Measurements from ENCODE around the gene FGGY.

FGGY gene

DNA sequence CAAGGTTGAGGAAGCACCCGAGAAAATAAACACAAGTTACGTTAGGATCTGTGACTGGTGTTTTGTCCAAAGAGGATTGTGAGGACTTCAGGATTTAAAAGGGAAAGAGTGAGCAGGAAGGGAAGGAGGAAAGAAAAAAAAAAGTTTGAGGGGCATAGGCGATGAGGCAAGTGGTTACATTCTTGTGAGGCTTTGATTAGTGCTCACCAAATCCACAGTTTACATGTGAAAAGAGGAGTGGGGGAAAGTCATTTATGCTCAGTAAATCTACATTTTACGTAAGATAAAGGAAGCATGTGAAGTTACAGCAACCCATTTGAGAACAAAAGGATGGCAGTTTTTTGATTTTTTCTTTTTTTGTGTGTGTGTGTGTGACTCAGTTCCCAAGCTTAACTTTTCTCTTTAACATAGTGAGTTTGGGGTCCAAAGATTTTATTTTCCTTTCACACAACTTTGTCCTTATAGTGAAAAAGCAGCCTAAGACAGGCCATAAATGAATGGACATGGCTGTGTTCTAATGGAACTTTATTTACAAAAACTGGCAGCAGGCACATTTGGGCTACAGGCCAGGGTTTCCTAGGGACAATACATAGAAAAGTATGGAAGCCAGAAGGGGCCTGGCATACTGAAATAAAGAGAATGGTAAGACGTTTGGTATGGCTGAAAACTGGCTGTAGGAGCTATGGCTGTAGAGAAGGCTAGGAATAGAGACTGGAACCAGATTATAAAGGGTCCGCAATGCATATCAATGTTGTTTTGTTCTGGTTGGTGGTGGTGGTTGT lies 121.7 kb downstream of the FGGY start:
- ChIA-PET POLR2A (no interaction called here), CTCF (no interaction called here)

DNA sequence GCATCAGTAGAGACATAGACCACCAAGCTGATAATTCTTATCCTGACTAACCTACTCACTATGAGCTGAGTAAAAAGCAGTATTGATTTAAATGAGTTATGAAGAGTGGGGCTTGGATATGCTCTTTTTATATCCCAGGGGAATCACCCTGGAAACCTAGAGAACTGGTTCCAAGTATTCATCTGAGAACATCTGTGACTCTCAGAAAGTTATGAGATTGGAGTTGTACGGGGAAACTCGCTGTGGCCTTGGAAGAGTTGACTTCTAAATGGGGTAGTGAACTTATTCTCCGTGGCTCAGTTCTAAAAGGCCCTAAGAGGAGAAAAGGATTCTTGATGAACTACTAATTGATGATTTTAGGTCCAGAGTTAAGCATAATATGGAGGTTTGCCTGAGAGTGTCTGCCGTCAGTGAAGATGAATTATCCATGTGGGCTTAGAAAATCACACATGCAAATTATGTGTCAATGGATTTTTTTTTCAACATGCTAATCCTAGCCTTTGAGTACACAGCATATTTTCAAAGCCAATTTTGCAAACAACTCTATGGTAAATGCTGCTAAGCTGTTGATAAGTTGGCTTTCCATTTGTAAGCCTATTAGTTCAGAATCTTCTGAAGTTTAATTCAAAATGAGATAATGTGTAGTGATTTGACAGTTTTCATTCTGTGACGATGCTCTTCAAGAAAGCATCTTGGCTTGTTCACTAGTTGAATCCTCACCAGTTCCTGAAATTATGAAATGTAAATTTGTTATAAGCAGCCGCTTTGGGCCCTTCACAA lies 122.7 kb downstream of the FGGY start:
- POLR2A ChIA-PET, result no interaction called here
- no peak overlapping the region for H3K27ac ChIP-seq (ENCODE audit: extremely low read depth, low read depth, low read length)
- no peaks in the 10 kb centered on the region for H3K9me3 ChIP-seq (ENCODE audit: control insufficient read depth, insufficient read depth, low read depth, low read length)
- H3K4me3 ChIP-seq (ENCODE audit: low read depth, low read length), result no peak overlapping the region
- no peaks in the 10 kb centered on the region for H3K36me3 ChIP-seq (ENCODE audit: control insufficient read depth in 2 of 2, insufficient read depth in 1 of 2, low read length in 2 of 2)
- H3K4me1 ChIP-seq (ENCODE audit: control insufficient read depth, insufficient read depth, low read length), result no peaks in the 10 kb centered on the region
- CTCF ChIA-PET, result no interaction called here
- TF ChIP-seq ELK4 (IDR thresholded peaks at IDR 0.05; ENCODE audit: borderline replicate concordance, low read depth, low read length) (no peak), ZFHX2 (tag by site-specific recombination; conservative IDR thresholded peaks at IDR 0.05) (no peak), YY1 (tag by site-specific recombination; IDR thresholded peaks at IDR 0.05) (no peak), ZNF112 (tag by site-specific recombination; IDR thresholded peaks at IDR 0.05) (no peak), KLF8 (tag by site-specific recombination; IDR thresholded peaks at IDR 0.05) (no peak), ZBTB11 (tag by site-specific recombination; conservative IDR thresholded peaks at IDR 0.05; ENCODE audit: low read depth) (no peak)

More for the DNA sequence above, 121.7 kb downstream of the FGGY start:
- H3K36me3 ChIP-seq (ENCODE audit: control insufficient read depth in 2 of 2, insufficient read depth in 1 of 2, low read length in 2 of 2), result no peaks in the 10 kb centered on the region
- no peaks in the 10 kb centered on the region for H3K9me3 ChIP-seq (ENCODE audit: control insufficient read depth, insufficient read depth, low read depth, low read length)
- no peak overlapping the region for H3K4me3 ChIP-seq (ENCODE audit: low read depth, low read length)
- no peaks in the 10 kb centered on the region for H3K4me1 ChIP-seq (ENCODE audit: control insufficient read depth, insufficient read depth, low read length)
- H3K27ac ChIP-seq (ENCODE audit: extremely low read depth, low read depth, low read length), result no peak overlapping the region
- TF ChIP-seq GLIS2 (tag by site-specific recombination; IDR thresholded peaks at IDR 0.05) (no peak), ZFP69B (tag by site-specific recombination; IDR thresholded peaks at IDR 0.05) (no peak), ZBTB8A (tag by site-specific recombination; IDR thresholded peaks at IDR 0.05) (no peak), ZNF558 (tag by site-specific recombination; IDR thresholded peaks at IDR 0.05) (no peak), ZBTB11 (tag by site-specific recombination; conservative IDR thresholded peaks at IDR 0.05; ENCODE audit: low read depth) (no peak), ZNF580 (tag by site-specific recombination; IDR thresholded peaks at IDR 0.05) (no peak), KLF9 (tag by site-specific recombination; IDR thresholded peaks at IDR 0.05; ENCODE audit: low read depth) (no peak), HOXA7 (CRISPR knock-in tag; IDR thresholded peaks at IDR 0.05; ENCODE audit: borderline replicate concordance) (no peak)
- TF ChIP-seq, protein P1, sequence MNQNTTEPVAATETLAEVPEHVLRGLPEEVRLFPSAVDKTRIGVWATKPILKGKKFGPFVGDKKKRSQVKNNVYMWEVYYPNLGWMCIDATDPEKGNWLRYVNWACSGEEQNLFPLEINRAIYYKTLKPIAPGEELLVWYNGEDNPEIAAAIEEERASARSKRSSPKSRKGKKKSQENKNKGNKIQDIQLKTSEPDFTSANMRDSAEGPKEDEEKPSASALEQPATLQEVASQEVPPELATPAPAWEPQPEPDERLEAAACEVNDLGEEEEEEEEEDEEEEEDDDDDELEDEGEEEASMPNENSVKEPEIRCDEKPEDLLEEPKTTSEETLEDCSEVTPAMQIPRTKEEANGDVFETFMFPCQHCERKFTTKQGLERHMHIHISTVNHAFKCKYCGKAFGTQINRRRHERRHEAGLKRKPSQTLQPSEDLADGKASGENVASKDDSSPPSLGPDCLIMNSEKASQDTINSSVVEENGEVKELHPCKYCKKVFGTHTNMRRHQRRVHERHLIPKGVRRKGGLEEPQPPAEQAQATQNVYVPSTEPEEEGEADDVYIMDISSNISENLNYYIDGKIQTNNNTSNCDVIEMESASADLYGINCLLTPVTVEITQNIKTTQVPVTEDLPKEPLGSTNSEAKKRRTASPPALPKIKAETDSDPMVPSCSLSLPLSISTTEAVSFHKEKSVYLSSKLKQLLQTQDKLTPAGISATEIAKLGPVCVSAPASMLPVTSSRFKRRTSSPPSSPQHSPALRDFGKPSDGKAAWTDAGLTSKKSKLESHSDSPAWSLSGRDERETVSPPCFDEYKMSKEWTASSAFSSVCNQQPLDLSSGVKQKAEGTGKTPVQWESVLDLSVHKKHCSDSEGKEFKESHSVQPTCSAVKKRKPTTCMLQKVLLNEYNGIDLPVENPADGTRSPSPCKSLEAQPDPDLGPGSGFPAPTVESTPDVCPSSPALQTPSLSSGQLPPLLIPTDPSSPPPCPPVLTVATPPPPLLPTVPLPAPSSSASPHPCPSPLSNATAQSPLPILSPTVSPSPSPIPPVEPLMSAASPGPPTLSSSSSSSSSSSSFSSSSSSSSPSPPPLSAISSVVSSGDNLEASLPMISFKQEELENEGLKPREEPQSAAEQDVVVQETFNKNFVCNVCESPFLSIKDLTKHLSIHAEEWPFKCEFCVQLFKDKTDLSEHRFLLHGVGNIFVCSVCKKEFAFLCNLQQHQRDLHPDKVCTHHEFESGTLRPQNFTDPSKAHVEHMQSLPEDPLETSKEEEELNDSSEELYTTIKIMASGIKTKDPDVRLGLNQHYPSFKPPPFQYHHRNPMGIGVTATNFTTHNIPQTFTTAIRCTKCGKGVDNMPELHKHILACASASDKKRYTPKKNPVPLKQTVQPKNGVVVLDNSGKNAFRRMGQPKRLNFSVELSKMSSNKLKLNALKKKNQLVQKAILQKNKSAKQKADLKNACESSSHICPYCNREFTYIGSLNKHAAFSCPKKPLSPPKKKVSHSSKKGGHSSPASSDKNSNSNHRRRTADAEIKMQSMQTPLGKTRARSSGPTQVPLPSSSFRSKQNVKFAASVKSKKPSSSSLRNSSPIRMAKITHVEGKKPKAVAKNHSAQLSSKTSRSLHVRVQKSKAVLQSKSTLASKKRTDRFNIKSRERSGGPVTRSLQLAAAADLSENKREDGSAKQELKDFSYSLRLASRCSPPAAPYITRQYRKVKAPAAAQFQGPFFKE (tag by site-specific recombination; IDR thresholded peaks at IDR 0.05; ENCODE audit: borderline replicate concordance), result no peak

Data from HEK293 (cell line).